ELF-1 (cell line): Measurements from ENCODE around the gene USP6.
"Not testable (repeated sequence)": the region's sequence is repeated elsewhere in the genome, so short reads cannot be mapped to it uniquely, and the experiment has no call there.

Experiments
- DNase-seq: peaks from one replicate; pipeline ENCODE4 v3.0.0-alpha.2; 2016; ENCODE audit warnings: low read depth, low spot score

USP6 gene

DNA sequence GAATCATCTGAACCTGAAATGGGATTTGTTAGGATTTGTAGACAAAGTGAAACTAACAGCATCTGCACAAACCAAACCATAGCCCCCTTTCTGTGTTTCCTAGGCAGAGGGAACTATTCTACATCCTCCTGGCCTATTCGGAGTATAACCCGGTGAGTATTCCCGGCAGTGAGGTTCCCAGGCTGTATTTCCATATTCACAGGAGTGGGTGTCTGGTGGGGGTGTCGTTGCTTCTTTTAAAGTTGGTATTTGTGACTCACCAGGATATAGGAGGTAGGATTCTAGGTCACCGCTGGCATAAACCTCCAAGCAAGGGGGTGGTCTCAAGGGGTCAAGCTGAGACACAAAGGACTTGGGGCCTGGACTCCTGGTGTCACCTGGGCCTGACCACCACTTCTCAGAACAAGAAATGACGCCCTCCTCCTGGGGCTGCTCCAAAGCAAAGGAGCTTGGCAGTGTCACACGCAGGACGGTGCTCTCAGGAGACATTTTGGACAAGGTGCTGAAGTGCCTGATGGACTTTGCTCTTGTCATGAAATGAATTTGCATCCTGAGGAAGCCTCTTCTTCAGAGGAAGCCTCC lies 19.4 kb downstream of the USP6 start:
- DNase-seq: not testable (repeated sequence)

DNA sequence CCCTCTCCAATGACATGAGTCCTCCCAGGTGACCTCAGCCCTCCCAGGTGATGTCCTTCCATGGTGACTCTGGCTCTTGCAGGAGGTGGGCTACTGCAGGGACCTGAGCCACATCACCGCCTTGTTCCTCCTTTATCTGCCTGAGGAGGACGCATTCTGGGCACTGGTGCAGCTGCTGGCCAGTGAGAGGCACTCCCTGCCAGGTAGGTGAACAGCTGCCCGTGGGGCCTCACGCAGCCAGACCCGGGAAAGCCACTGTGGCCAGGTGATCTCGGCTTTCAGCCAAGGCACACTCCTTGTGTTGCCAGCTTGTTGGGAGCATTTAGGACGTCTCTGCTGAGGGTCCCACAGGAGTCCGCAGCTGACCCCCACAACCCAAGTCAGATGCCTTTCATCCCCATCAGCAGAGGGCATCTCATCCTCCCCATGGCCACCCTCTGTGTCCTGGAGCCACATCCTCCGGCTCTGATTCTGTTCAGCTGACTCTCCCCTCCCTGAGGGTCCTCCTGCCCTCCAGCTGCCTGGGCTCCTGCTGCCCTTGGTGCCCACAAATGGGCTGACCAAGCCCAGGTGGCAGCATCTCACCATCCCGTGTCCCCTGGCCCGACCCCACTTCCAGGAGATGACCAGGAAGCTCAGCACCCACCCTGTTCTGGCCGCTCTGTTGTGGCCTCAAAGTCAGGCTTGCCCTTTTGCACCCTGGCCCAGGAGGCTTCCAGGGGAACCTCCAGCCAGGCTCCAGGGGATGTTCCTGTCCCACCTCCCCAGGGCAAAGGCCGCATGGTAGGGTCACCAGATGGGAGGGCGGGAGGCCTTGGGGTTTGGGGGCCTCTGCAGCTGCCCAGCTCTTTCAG lies 20.1 kb downstream of the USP6 start:
- DNase-seq: no peak

DNA sequence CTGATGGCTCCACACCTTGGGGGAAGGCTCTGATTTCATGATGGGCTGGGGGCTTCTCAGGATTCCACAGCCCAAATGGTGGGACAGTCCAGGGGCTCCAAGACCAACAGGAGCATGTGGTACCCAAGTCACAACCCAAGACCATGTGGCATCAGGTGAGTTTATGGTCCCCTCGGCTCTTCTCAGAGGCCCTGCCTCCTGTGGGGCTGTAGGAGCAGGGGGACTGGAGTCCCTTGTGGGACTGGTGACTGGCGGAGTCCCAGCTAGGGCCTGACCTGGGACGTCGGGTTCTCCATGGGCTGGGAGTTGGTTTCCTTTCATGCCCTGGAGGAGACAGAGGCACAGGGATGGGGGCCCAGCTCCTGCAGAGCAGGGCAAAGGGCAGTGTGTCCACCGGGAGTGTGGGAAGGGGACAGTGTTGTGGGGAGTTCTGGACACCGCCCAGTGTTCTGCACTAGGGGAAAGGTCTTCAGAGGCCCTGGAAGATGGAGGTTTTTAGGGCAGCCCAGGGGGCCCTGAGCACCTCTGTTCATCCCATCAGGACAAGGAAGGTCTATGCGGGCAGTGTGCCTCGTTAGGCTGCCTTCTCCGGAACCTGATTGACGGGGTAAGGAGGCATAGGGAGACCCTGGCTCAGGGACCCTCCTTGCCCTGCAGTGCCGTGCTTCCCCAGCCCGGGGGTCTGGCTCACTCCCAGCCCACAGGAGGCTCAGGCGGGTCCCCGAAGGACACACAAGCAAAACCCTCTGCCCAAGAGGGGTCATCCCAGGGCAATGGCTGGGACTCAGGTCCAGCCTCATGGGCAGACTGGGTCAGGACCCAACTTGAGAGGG lies 21.0 kb downstream of the USP6 start:
- not testable (repeated sequence) for DNase-seq

DNA sequence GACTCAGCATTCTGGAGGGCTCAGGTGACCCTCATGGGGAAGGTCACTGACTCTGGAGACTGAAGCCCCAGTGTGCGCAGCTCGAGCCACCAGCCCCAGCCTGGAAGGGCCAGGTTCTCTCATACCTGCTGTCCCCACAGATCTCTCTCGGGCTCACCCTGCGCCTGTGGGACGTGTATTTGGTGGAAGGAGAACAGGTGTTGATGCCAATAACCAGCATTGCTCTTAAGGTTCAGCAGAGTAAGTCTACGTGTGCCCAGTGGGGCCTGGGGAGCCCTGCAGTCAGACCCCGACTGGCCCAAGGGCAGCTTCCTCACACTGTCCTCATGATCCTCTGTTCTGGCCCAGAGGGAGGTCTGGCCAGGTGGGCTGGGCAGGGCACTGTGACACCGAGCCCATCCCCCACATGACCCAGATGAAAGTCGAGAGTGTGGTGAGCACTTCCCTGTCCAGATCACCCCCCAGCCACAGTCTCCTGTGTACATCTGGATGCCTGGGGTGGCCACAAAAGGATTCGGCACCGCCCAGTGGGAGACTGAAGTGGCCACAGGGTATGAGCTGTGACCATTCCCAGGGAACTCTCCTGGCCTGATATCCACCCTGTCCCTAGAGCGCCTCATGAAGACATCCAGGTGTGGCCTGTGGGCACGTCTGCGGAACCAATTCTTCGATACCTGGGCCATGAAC lies 21.8 kb downstream of the USP6 start:
- not testable (repeated sequence) for DNase-seq

DNA sequence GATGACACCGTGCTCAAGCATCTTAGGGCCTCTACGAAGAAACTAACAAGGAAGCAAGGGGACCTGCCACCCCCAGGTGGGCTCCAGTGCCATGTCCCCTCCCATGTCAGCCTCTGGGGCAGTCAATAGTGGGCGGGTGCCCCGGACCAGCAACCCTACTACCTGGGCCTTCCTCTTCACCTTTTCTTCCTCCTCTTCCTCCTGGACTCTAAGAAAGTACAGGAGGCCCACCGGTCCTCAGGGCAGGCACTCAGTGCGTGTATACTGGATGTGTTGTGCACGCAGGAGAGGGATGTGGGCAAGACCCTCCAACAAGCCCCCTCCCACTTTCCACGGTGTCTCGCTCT lies 22.3 kb downstream of the USP6 start:
- DNase-seq: not testable (repeated sequence)

DNA sequence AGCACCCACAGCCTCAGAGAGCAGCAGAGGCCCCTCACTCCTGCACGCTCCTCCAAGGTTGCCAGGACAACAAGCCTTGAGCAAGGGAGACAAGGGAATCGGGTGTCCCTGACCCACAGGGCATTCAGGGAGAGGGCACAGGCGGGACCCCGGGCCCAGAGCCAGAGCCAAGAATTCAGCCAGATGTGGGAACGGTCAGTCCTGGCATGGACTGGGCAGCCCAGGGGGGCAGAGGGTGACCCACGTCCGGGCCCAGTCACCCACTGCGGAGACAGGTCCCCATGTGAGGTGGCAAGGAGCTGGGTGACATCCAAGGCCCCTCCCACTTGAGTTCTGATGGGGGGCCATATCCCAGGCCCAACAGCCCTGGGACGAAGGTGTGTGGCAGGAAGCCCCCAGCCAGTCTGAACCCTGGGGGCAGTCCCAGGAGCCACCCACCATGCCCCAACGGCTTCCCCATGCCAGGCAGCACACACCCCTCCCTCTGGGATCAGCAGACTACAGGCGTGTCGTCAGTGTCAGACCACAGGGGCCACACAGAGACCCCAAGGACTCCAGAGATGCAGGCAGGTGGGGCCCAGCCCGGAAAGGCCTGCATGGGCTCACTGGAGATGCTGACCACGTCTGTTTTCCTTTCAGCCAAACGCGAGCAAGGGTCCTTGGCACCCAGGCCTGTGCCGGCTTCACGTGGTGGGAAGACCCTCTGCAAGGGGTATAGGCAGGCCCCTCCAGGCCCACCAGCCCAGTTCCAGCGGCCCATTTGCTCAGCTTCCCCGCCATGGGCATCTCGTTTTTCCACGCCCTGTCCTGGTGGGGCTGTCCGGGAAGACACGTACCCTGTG lies 23.0 kb downstream of the USP6 start:
- no peak for DNase-seq

DNA sequence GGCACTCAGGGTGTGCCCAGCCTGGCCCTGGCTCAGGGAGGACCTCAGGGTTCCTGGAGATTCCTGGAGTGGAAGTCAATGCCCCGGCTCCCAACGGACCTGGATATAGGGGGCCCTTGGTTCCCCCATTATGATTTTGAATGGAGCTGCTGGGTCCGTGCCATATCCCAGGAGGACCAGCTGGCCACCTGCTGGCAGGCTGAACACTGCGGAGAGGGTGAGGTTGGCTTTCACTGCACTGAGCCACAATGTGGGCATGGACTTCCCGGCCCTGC lies 23.6 kb downstream of the USP6 start:
- no peak for DNase-seq

DNA sequence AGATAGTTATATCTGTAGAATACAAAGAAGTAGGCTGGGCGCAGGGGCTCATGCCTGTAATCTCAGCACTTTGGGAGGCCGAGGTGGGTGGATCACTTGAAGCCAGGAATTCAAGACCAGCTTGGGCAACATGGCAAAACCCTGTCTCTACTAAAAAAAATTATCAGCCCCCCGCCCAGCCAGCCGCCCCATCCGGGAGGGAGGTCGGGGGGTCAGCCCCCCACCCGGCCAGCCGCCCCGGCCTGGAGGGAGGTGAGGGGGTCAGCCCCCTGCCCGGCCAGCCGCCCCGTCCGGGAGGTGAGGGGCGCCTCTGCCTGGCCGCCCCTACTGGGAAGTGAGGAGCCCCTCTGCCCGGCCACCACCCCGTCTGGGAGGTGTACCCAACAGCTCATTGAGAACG lies 27.0 kb downstream of the USP6 start:
- not testable (repeated sequence) for DNase-seq

DNA sequence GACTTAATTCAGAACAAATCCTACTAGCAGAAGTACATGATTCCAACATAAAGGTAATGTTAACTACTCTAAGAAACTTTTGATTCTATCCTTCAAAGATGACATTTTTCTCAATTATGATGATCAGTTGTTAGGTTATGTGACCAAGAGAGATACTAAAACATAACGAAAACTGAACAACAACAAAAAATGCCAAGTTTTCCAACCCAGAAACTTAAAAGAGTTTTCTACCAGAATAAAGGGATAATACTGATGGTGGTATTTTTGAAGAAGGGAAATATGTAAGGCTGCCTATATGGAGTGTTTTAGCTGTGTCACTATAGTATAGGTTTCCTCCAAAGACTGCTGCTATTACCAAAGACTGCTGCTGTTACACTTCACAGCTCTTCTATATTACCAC lies 30.3 kb downstream of the USP6 start:
- DNase-seq: not testable (repeated sequence)

DNA sequence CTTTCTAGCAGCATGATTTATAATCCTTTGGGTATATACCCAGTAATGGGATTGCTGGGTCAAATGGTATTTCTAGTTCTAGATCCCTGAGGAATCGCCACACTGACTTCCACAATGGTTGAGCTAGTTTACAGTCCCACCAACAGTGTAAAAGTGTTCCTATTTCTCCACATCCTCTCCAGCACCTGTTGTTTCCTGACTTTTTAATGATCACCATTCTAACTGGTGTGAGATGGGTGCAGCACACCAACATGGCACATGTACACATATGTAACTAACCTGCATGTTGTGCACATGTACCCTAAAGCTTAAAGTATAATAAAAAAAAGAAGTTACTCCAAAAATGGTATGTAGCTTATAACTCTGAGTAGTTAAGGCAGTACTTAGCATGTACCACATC lies 44.9 kb downstream of the USP6 start:
- not testable (repeated sequence) for DNase-seq

DNA sequence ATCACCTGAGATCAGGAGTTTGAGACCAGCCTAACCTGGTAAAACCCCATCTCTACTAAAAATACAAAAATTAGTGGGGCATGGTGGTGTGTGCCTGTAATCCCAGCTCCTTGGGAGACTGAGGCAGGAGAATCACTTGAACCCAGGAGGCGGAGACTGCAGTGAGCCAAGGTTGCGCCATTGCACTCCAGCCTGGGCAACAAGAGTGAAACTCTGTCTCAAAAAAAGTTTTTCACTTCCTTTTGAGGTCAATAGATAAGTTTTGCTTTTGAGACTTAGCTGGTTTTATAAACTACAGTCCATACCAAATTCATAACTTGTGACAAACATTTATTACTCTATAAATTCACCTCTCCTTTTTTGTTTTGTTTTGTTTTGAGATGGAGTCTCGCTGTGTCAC lies 46.0 kb downstream of the USP6 start:
- not testable (repeated sequence) for DNase-seq

DNA sequence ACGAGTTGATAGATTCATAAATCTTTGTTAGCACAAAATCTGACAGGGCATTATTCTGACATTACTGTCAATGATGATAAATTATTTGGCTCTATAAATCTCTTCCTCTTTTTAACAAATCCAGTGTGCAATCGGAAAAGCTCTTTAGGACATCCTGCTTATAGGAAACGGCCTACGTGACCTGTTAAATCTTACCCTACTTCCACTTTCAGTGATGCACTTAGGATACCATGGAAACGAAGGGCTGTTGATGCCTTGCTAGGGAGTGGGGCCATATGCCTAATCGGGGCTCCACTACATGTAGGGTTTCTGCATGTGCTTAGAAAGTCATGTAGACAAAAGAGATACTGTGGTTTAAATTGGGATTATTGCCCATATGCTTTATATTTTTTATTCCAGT lies 48.6 kb downstream of the USP6 start:
- DNase-seq: no peak

DNA sequence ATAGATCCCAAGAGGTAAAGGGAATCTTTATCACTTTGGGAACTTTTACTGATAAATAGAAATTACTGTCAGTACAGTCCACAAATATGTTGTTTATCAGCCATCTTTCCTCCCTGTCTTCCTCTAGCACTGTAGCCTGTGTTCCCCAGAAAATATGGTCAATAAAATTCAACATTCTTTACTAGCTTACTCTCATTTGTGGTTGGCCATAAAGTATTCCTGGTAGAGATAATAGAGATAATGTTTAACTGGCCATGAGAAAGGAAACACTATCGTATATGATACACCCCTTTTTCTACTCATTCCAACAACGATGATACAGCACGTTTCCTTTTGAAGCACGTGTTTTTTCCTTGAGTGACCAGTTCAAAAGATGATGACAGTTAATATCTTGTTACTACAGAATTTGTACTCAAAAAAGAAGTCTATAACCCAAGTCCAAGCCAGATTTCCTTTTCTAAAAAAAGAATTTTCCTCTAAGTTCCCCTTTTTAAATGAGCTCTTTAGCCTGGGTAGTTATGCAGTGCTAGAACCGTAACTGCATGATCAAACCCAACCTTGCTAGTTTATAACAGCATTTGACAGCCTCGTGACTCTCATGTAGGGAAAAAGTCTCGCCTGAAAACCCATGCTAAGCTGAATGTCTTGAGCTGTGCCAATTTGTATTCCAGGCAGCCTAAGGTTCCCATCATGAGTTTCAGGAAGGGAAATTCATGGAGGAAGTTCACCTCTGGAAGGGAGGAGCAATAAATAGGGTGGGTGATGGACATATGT lies 50.1 kb downstream of the USP6 start:
- not testable (repeated sequence) for DNase-seq

DNA sequence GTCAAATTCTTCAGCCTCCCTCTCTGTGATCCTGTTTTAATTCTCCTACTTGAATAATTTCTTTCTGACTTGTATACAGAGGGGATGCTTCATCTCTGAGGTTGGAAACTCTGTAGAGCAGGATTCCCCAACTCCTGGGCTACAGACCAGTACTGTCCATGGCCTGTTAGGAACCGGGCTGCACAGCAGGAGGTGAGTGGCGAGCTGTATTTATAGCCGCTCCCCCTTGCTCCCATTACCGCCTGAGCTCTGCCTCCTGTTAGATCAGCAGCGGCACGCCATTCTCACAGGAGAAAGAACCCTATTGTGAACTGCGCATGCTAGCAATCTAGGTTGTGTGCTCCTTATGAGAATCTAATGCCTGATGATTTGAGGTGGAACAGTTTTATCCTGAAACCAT lies 59.2 kb downstream of the USP6 start:
- DNase-seq: not testable (repeated sequence)

DNA sequence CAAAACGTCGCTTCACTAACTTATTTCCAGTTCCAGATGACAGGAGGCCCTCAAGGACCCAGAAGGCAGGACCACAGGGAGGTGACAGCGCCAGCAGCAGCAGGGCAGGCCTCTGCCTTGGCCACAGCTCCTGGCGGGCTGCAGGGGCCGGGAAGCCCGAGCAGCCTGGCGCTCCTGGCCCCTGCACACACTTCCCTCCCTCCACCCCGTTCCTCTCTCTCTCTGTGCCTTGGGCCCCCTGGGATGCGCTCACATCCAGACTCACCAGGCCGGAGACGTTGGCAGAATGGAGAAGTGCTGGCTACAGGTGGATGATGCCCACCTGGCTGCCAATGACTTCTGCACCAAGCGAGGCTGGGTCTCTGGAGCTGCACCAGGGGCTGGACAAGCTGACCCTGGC lies 63.2 kb downstream of the USP6 start:
- no peak for DNase-seq

DNA sequence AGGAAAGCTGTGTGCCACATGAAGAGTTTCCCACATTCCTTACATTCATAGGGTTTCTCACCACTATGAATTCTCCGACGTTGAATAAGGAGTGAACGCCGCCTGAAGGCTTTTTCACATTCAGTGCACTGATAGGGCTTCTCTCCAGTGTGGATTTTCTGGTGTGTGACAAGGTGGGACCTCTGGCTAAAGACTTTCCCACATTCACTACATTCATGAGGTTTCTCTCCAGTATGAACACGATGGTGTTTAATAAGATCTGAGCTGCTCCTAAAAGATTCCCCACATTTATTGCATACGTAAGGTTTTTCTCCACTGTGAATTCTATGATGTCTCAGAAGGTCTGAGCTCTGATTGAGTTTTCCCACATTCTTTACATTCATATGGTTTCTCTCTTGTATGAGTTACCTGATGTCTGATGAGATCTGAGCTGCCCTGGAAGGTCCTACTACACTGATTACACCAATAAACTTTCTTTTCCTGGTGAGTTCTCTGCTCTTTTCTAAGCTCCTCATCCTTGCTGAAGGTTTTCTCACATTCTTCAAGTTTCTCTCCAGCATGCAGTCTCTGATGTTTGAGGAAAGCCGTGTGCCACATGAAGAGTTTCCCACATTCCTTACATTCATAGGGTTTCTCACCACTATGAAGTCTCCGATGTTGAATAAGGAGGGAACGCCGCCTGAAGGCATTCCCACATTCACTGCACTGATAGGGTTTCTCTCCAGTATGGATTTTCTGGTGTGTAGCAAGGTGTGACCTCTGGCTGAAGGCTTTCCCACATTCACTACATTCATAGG lies 65.9 kb downstream of the USP6 start:
- DNase-seq: no peak

DNA sequence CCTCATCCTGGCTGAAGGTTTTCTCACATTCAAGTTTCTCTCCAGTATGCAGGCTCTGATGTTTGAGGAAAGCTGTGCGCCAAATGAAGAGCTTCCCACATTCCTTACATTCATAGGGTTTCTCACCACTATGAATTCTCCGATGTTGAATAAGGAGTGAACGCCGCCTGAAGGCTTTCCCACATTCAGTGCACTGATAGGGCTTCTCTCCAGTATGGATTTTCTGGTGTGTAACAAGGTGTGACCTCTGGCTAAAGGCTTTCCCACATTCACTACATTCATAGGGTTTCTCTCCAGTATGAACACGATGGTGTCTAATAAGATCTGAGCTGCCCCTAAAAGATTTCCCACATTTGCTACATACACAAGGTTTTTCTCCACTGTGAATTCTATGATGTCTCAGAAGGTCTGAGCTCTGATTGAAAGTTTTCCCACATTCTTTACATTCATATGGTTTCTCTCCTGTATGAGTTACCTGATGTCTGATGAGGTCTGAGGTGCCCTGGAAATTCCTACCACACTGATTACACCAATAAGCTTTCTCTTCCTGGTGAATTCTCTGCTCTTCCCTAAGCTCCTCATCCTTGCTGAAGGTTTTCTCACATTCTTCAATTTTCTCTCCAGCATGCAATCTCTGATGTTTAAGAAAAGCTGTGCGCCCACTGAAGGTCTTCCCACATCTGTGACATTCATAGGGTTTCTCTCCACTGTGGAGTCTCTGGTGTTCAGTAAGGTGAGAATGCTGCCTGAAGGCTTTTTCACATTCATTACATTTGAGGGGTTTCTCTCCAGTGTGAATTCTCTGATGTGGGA lies 67.0 kb downstream of the USP6 start:
- DNase-seq: no peak

DNA sequence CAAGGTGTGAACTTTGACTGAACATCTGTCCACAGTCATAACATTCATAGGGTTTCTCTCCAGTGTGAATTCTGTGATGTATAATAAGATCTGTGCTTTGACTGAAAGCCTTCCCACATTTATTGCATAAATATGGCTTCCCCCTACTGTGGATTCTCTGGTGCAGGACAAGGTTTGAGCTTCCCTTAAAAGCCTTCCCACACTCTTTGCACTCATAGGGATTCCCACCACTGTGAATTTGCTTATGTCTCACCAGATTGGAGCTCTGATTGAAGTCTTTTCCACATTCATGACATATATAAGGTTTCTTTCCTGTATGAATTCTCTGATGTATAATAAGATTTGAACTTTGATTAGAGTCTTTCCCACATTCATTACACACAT lies 67.6 kb downstream of the USP6 start:
- no peak for DNase-seq

DNA sequence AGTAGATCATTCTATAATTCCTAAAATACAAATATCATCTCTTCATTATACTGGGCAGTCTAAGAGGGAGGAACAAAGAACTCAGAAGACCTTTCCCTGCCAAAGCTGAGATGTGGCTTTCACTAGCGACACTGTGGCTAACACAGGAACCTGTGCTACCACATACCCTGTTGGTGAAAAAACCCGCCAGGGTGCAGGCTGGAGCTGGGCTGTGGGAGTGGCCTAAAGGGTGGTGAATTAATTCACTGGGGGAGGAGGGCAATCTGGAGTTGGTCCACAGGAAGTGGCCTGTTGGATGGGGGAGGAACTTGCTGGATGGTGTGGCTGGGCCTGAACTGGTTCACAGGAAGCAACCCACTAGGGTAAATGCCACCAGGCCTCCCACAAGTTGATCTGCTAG lies 68.5 kb downstream of the USP6 start:
- no peak for DNase-seq
